MM.1S (cell line): Measurements from ENCODE around the gene ZCCHC7.

Experiments
- DNase-seq: peaks from one replicate; pipeline ENCODE4 v3.0.0-alpha.2; 2015
- H2AFZ ChIP-seq: fragments of 300-600 bp; sonication (generic); 2 replicates; pipeline ENCODE4 v1.6.0; 2016; ENCODE audit warnings: antibody characterized with exemption, low read length
- H3F3A ChIP-seq: fragments of 300-600 bp; sonication (generic); 2 replicates; pipeline ENCODE4 v1.6.1; 2016; ENCODE audit warnings: mild to moderate bottlenecking, antibody characterized with exemption, low read length, moderate library complexity, mixed read lengths; ENCODE audit not compliant: insufficient read depth
- H3K27ac ChIP-seq: fragments of 300-600 bp; sonication (generic); 2 replicates; pipeline ENCODE4 v1.5.1; 2016; ENCODE audit warnings: mild to moderate bottlenecking, low read length
- H3K27me3 ChIP-seq: fragments of 300-600 bp; sonication (generic); replicated peaks from 2 replicates; pipeline ENCODE4 v1.6.0; 2016; ENCODE audit warnings: low read length; ENCODE audit not compliant: insufficient read depth
- H3K36me3 ChIP-seq: fragments of 300-600 bp; sonication (generic); replicated peaks from 2 replicates; pipeline ENCODE4 v1.6.1; 2016; ENCODE audit warnings: mild to moderate bottlenecking, low read length, mixed read lengths; ENCODE audit not compliant: insufficient read depth
- H3K4me1 ChIP-seq: fragments of 300-600 bp; sonication (generic); 2 replicates; pipeline ENCODE4 v1.6.1; 2016; ENCODE audit warnings: low read length, mixed read lengths
- H3K4me2 ChIP-seq: fragments of 300-600 bp; sonication (generic); 2 replicates; pipeline ENCODE4 v1.6.0; 2016; ENCODE audit warnings: low read depth, low read length
- H3K4me3 ChIP-seq: fragments of 300-600 bp; sonication (generic); 2 replicates; pipeline ENCODE4 v1.5.1; 2016; ENCODE audit warnings: low read length, mixed read lengths
- H3K79me2 ChIP-seq: fragments of 300-600 bp; sonication (generic); 2 replicates; pipeline ENCODE4 v1.6.1; 2016; ENCODE audit warnings: mixed run types, low read length, mixed read lengths
- H3K9ac ChIP-seq: fragments of 300-600 bp; sonication (generic); 2 replicates; pipeline ENCODE4 v1.6.1; 2016; ENCODE audit warnings: low read length, mixed read lengths
- H3K9me2 ChIP-seq: fragments of 300-600 bp; sonication (generic); replicated peaks from 2 replicates; pipeline ENCODE4 v1.6.1; 2016; ENCODE audit warnings: mild to moderate bottlenecking, low read length, mixed read lengths; ENCODE audit not compliant: insufficient read depth
- H3K9me3 ChIP-seq: fragments of 300-600 bp; sonication (generic); replicated peaks from 2 replicates; pipeline ENCODE4 v1.6.1; 2016; ENCODE audit warnings: mild to moderate bottlenecking, low read length, mixed read lengths; ENCODE audit not compliant: insufficient read depth
- H4K20me1 ChIP-seq: fragments of 300-600 bp; sonication (generic); 2 replicates; pipeline ENCODE4 v1.6.1; 2016; ENCODE audit warnings: mild to moderate bottlenecking, low read length, moderate library complexity, mixed read lengths; ENCODE audit not compliant: insufficient read depth
- EZH2 ChIP-seq: fragments of 300-600 bp; sonication (generic); optimal IDR thresholded peaks from 2 replicates; pipeline ENCODE3; 2017; ENCODE audit warnings: low read depth, mild to moderate bottlenecking, antibody characterized with exemption, low read length, mixed read lengths
- EZH2phosphoT487 ChIP-seq: fragments of 300-600 bp; sonication (generic); IDR thresholded peaks from 2 replicates; pipeline ENCODE4 v1.6.1; 2018; ENCODE audit warnings: antibody characterized with exemption, low read length
- TF ChIP-seq, protein P1 (sequence below): fragments of 300-600 bp; sonication (generic); IDR thresholded peaks from 2 replicates; pipeline ENCODE4 v1.5.1; 2016; ENCODE audit warnings: antibody characterized with exemption, low read length, mixed read lengths

ZCCHC7 gene

DNA sequence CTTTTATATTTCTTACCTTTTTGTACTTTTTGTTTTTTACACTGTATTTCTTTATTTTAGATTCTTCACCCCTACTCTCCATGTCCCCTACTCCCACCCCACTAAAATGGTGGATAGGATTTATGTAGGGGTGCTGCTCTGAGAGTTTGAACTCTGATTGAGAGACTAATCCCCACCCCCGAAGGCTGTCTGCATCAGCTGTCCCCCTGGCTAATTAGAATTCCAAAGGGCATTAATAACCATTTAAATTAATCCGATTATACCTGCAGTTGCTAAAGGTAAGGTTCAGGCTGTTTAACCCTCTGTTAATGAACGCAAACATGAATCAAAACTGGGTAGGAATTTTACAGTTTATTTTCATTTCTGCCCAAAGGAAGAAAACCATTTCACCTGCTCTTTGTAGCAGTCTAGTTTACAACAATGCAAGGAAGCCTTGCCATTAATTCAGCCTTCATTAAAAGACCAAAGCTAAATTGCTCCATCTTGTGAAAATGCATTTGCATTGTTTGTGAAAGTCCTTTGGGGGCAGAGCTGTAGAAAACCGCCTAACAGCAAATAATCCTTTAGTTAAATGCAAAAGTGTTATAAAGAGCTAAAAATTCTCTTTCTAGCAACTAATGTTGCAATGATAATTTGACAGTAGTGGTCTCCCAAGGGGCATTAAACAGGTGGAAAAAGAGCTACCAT lies 71.2 kb downstream of the ZCCHC7 start:
- Histone ChIP-seq H3K36me3 (no peaks in the 10 kb centered on the region), H4K20me1 (no peaks in the 10 kb centered on the region), H3K4me1 (peaks cover 29% of the 10 kb centered on the region), H3K27ac (no peak overlapping the region), H3K4me3 (no peak overlapping the region), H3K9ac (no peak overlapping the region), H3K27me3 (no peaks in the 10 kb centered on the region), H3K9me3 (no peaks in the 10 kb centered on the region), H3K79me2 (0 out of 2 replicates have a peak, but pooled peaks cover 4% of the 10 kb centered on the region), H3K4me2 (no peak overlapping the region), H3K9me2 (no peaks in the 10 kb centered on the region), H2AFZ (no peak overlapping the region), H3F3A (peaks cover 13% of the 10 kb centered on the region)
- no peak for TF ChIP-seq EZH2
- TF ChIP-seq, protein P1, sequence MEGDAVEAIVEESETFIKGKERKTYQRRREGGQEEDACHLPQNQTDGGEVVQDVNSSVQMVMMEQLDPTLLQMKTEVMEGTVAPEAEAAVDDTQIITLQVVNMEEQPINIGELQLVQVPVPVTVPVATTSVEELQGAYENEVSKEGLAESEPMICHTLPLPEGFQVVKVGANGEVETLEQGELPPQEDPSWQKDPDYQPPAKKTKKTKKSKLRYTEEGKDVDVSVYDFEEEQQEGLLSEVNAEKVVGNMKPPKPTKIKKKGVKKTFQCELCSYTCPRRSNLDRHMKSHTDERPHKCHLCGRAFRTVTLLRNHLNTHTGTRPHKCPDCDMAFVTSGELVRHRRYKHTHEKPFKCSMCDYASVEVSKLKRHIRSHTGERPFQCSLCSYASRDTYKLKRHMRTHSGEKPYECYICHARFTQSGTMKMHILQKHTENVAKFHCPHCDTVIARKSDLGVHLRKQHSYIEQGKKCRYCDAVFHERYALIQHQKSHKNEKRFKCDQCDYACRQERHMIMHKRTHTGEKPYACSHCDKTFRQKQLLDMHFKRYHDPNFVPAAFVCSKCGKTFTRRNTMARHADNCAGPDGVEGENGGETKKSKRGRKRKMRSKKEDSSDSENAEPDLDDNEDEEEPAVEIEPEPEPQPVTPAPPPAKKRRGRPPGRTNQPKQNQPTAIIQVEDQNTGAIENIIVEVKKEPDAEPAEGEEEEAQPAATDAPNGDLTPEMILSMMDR = no peak
- no peak for TF ChIP-seq EZH2phosphoT487
- no peak for DNase-seq

GRCh38 chr9:37192803-37193202 lies 72.4 kb downstream of the ZCCHC7 start:
- Histone ChIP-seq H3K9me2 (no peaks in the 10 kb centered on the region), H3K4me1 (peaks cover 25% of the 10 kb centered on the region), H3K9me3 (no peaks in the 10 kb centered on the region), H3K4me3 (no peak overlapping the region), H4K20me1 (no peaks in the 10 kb centered on the region), H3K27me3 (no peaks in the 10 kb centered on the region), H2AFZ (no peak overlapping the region), H3K79me2 (peaks cover 6% of the 10 kb centered on the region; the same call in 1 of the 2 replicates), H3K36me3 (no peaks in the 10 kb centered on the region), H3K4me2 (no peak overlapping the region), H3K9ac (no peak overlapping the region), H3F3A (peaks cover 18% of the 10 kb centered on the region), H3K27ac (no peak overlapping the region)
- TF ChIP-seq EZH2 (no peak), EZH2phosphoT487 (no peak)
- TF ChIP-seq, protein P1 = no peak
- no peak for DNase-seq

GRCh38 chr9:37197158-37198038 lies 77.0 kb downstream of the ZCCHC7 start:
- Histone ChIP-seq H3K9ac (peak overlapping the region; percentile 24), H4K20me1 (no peaks in the 10 kb centered on the region), H3K9me3 (no peaks in the 10 kb centered on the region), H3K4me2 (peak overlapping the region; percentile 74), H3K4me1 (peaks cover 33% of the 10 kb centered on the region), H3F3A (peaks cover 27% of the 10 kb centered on the region), H2AFZ (0 out of 2 replicates have a peak overlapping the region, but pooled peaks have one; percentile 0), H3K9me2 (no peaks in the 10 kb centered on the region), H3K27ac (peak overlapping the region; percentile 82), H3K27me3 (no peaks in the 10 kb centered on the region), H3K36me3 (no peaks in the 10 kb centered on the region), H3K4me3 (peak overlapping the region; percentile 16), H3K79me2 (peaks cover 12% of the 10 kb centered on the region; the same call in 1 of the 2 replicates)
- TF ChIP-seq, protein P1 = no peak
- no peak for TF ChIP-seq EZH2
- TF ChIP-seq EZH2phosphoT487 = no peak
- DNase-seq = peak; percentile 71
